Peyer's patch (tissue), 4 donors: Measurements from ENCODE around the gene OR2T29.
"Not testable (repeated sequence)": the region's sequence is repeated elsewhere in the genome, so short reads cannot be mapped to it uniquely, and the experiment has no call there.

Experiments
- CTCF ChIP-seq, 6 experiments: fragments of 450-650 bp in 4 of 6; fragments of 200-600 bp in 2 of 6; sonication (generic) in 1 of 6; IDR thresholded peaks; one replicate each; pipeline ENCODE4 v1.5.1; 2017 to 2019; ENCODE audit warnings: antibody characterized with exemption in 6 of 6, mild to moderate bottlenecking in 3 of 6, moderate library complexity in 1 of 6
- POLR2A ChIP-seq, 2 donors: fragments of 450-650 bp; IDR thresholded peaks; one replicate each; pipeline ENCODE4 v1.5.1; 2017; ENCODE audit warnings: antibody characterized with exemption in 2 of 2, mild to moderate bottlenecking in 2 of 2, moderate library complexity in 2 of 2

DNA sequence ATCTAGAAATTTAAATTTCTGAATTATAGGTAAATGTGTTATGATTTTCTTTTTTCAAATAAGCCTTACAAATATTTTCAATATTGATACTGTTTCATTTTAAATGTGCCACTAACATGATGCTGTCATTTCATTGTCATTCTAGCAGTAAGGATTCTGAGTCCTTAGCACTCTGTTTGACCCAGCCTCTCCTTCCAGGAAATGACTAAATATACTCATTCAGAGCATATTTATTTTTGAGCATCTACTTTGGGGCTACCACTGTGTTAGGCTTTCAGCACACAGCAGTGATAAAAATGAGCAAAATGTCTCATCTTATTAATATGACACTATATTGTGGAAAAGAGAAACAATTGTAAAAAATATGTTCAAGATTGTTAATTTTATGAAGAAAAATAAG is 52.4 kb downstream of the OR2T29 start:
- not testable (repeated sequence) for TF ChIP-seq CTCF, POLR2A (IDR thresholded peaks at IDR 0.05)
